Right renal pelvis (tissue), 4 donors: ENCODE data around the gene KLHL18. TPM values are rescaled to one million over a fixed set of nuclear protein-coding genes. Genes with fewer than 3 reads are reported as not detected.
"Not testable (repeated sequence)": the region's sequence is repeated elsewhere in the genome, so short reads cannot be mapped to it uniquely, and the experiment has no call there.

ENCODE experiments used
- DNase-seq, 4 donors: peaks; one replicate each; pipeline ENCODE4 v3.0.0-alpha.2; 2013; ENCODE audit warnings: low read depth in 4 of 4, low spot score in 3 of 4, missing footprints in 1 of 4
- polyA plus RNA-seq, 4 donors: library from polyadenylated mRNA; unstranded; fragments of 120-200 nt; gene quantifications; one replicate each; pipeline ENCODE4 v1.2.1, GENCODE V29; 2013; ENCODE audit not compliant: insufficient read length in 4 of 4

Gene KLHL18
- polyA plus RNA-seq: 10 to 100 TPM; 12.4 to 14.5 (median 13.4) TPM

GRCh38 chr3:47282424-47283192, at the start of gene KLHL18, which contains the start of gene KIF9:
TSS of gene KLHL18 (plus strand) at chr3:47282944. CDS start at chr3:47282966, 22 bp downstream.
TSS of gene KIF9 (minus strand) at chr3:47282799. CDS start at chr3:47277374, 5,425 bp downstream.
- peak; percentile 89 to 98 (median 92) for DNase-seq

GRCh38 chr3:47238017-47238416, 44.7 kb upstream of the KLHL18 start:
- no peak for DNase-seq

- DNase-seq: no peak
Observed at GRCh38 chr3:47239929-47240328, 42.8 kb upstream of the KLHL18 start.

GRCh38 chr3:47243419-47244147, 39.2 kb upstream of the KLHL18 start:
- DNase-seq: no peak

- DNase-seq: no peak
Observed at GRCh38 chr3:47244531-47245100, 38.1 kb upstream of the KLHL18 start.

- no peak for DNase-seq
Observed at GRCh38 chr3:47245271-47245670, 37.5 kb upstream of the KLHL18 start.

- DNase-seq: no peak
Observed at GRCh38 chr3:47247131-47248064, 35.3 kb upstream of the KLHL18 start.

GRCh38 chr3:47250309-47251060, 32.3 kb upstream of the KLHL18 start:
- peak in 1 of 4 donors; percentile 10 for DNase-seq

GRCh38 chr3:47251085-47251484, 31.7 kb upstream of the KLHL18 start:
- DNase-seq: not testable (repeated sequence)

- no peak for DNase-seq
Observed at GRCh38 chr3:47251689-47252088, 31.1 kb upstream of the KLHL18 start.

GRCh38 chr3:47256331-47256730, 26.4 kb upstream of the KLHL18 start:
- DNase-seq: not testable (repeated sequence)

- DNase-seq: no peak
Observed at GRCh38 chr3:47259114-47259513, 23.6 kb upstream of the KLHL18 start.

- no peak for DNase-seq
Observed at GRCh38 chr3:47260605-47261004, 22.1 kb upstream of the KLHL18 start.

GRCh38 chr3:47261301-47261700, 21.4 kb upstream of the KLHL18 start:
- DNase-seq: no peak

GRCh38 chr3:47265008-47265407, 17.7 kb upstream of the KLHL18 start:
- DNase-seq: no peak

GRCh38 chr3:47265725-47266428, 16.9 kb upstream of the KLHL18 start:
- no peak for DNase-seq

GRCh38 chr3:47266709-47267489, 15.8 kb upstream of the KLHL18 start:
- DNase-seq: no peak

- no peak for DNase-seq
Observed at GRCh38 chr3:47267490-47267824, 15.3 kb upstream of the KLHL18 start.
